ENCODE results near the gene IGLL5.
"Not testable (repeated sequence)": the region's sequence is repeated elsewhere in the genome, so short reads cannot be mapped to it uniquely, and the experiment has no call there.

Gene IGLL5

GRCh38 chr22:22914726-22915669 is 27.4 kb downstream of the IGLL5 start:
- DNase-seq (ENCODE audit: low read depth), result no peak

GRCh38 chr22:22915670-22916035 is 28.0 kb downstream of the IGLL5 start:
- no peak for DNase-seq (ENCODE audit: low read depth)

GRCh38 chr22:22916215-22916951 is 28.8 kb downstream of the IGLL5 start:
- DNase-seq (ENCODE audit: low read depth), result no peak

GRCh38 chr22:22916952-22917290 is 29.3 kb downstream of the IGLL5 start:
- no peak for DNase-seq (ENCODE audit: low read depth)

DNA sequence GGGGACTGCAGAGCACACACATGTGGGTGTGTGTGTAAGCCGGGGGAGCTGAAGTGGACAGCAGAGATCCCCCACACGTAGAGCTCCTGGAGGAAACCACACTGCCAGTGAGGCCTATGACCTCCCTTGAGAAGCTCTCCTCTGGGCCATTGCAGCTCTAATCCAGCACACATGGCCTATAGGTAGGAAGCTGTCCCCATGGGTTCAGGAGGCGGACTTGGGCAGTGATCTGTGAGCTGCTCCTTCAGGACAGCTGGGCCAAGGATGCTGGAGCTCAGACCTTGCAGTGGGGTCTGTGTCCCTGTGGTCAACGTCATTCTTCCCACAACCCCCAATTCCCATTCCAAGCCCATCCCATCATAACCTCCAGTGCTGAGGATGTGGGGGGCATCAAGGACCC is 29.8 kb downstream of the IGLL5 start:
- no peak for DNase-seq (ENCODE audit: low read depth)

DNA sequence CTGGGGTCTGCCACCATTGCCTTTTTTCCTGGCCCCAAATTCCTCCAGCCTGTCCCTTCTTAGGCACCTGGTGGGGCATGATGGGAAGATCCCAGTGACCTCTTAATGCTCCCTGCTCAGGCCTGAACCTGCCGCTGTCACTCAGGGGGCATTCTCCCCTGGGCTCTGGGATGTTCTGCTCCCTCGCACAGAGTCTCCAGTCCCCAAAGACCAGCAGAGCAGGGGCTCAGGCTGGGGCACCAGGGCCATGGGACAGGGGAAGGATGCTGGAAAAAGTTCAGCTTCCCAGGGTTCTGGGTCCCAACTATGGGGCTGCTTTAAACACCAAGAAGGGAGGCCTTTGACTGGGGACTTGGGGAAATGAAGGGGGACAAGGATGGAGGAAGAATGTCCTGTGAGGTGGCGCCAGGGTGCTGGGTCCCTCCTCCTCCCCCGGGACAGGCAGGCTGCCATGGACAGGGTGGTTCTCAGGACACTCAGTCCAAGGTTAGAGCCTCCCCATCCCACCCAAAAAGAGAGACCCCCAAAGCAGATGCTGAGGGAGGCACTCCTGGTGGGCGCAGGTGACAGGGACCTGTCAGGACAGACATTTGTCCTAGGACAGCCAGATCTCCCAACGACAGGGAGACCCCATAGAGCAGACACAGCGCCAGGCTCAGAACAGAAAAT is 30.8 kb downstream of the IGLL5 start:
- no peak for DNase-seq (ENCODE audit: low read depth)

DNA sequence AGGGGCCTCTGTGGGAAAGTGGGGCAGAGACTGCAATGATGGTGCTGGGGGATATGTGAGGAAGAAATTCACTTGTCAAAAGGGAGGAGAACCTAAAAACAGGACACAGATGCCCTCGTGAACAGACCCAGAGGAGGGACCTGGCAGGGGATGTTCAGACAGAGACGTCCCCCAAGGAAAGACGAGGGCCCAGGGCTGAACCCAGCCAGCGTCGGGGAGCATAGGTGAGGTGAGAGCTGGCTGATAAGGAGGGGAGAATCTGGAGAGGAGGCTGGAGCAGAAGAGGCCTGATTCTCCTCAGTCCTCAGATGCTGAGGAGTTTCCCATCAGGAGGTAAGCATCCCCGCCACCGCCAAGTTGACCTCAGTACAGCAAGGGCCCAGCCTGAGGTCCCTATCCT is 31.4 kb downstream of the IGLL5 start:
- DNase-seq (ENCODE audit: low read depth), result no peak

- no peak for DNase-seq (ENCODE audit: low read depth)
Observed at GRCh38 chr22:22920104-22920654, 32.6 kb downstream of the IGLL5 start.

DNA sequence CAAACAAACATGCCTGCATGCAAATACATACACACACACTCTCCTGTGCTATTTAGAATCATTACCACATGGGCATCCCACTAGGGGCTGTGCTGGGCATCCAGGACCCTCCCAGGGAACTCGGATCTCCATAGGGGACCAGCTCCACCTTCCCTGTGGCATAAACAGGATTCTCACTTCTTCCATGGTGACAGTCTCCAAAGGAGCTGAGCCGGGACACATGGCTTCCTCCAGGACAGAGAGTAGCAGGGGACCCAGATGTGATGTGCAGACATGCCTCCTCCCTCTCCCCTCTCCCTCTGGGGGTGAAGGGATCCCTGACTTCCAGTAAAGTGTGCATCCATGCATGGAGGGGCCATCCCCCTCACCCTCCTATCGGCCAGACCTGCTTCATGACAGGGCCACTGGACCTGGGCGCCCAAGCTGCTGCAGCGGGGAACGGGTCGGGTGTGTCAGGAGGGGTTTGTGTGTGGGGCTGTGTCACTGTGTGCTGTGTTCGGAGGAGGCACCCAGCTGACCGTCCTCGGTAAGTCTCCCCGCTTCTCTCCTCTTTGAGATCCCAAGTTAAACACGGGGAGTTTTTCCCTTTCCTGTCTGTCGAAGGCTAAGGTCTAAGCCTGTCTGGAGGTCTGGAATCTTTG is 33.4 kb downstream of the IGLL5 start:
- DNase-seq (ENCODE audit: low read depth), result no peak

DNA sequence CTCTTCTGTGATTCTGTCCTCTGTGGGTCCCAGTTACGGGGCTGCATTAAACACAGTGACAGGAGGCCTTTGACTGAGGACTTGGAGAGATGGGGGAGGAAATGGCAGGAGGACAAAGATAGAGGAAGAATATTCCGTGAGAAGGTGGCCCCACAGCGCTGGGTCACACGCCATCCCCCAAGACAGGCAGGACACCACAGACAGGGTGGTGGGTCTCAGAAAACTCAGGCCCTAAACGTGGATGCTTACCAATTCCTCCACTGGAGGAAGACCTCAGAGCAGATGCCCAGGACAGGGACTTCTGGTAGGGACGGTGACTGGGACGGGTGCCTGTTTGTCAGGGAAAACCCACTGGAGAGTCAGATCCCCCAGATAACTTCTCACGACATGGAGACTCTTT is 34.0 kb downstream of the IGLL5 start:
- no peak for DNase-seq (ENCODE audit: low read depth)

DNA sequence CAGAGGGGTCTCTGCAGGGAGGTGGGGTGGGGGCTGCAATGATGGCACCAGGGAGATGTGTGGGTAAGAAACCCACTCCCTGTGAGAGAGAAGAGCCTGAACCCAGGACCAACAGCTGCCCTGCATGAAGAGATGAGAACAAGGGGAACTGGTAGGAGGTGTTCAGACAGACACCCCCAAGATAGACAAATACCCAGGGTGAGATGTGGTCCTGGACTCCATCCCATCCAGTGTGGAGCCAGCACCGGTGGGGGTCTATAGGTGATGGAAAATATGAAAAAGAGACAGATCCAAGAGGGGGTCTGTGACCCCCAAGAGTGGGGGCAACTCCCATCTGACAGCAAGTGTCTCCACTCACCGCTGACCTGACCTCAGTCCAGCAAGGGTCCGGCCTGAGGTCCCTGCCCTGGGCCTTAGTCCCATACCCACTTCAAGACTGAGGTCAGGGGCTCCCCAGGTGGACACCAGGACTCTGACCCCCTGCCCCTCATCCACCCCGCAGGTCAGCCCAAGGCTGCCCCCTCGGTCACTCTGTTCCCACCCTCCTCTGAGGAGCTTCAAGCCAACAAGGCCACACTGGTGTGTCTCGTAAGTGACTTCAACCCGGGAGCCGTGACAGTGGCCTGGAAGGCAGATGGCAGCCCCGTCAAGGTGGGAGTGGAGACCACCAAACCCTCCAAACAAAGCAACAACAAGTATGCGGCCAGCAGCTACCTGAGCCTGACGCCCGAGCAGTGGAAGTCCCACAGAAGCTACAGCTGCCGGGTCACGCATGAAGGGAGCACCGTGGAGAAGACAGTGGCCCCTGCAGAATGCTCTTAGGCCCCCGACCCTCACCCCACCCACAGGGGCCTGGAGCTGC is 34.7 kb downstream of the IGLL5 start:
- not testable (repeated sequence) for DNase-seq (ENCODE audit: low read depth)

- DNase-seq (ENCODE audit: low read depth), result no peak
Observed at GRCh38 chr22:22922954-22923319, 35.3 kb downstream of the IGLL5 start.

DNA sequence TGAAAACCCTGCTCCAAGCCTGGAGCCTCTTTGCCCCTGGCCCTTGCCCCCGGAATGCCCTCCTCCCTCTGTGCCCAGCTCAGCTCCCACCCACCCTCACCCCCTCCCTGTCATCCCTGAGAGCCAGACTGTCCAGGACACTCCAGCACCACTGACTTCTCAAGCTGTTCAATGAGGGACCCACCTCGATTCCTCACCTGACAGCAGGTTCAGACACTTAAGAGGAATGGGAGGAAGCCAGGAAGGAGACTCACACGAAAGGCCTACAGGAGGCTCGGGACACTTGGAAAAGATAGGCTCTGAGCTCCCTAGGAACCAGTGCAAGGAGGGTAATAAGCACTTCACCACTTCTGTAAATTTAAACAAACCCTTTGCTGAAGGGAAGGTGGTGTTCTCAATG is 35.8 kb downstream of the IGLL5 start:
- DNase-seq (ENCODE audit: low read depth), result no peak

GRCh38 chr22:22923930-22924329 is 36.3 kb downstream of the IGLL5 start:
- no peak for DNase-seq (ENCODE audit: low read depth)

GRCh38 chr22:22924369-22925145 is 36.9 kb downstream of the IGLL5 start:
- DNase-seq (ENCODE audit: low read depth), result no peak

DNA sequence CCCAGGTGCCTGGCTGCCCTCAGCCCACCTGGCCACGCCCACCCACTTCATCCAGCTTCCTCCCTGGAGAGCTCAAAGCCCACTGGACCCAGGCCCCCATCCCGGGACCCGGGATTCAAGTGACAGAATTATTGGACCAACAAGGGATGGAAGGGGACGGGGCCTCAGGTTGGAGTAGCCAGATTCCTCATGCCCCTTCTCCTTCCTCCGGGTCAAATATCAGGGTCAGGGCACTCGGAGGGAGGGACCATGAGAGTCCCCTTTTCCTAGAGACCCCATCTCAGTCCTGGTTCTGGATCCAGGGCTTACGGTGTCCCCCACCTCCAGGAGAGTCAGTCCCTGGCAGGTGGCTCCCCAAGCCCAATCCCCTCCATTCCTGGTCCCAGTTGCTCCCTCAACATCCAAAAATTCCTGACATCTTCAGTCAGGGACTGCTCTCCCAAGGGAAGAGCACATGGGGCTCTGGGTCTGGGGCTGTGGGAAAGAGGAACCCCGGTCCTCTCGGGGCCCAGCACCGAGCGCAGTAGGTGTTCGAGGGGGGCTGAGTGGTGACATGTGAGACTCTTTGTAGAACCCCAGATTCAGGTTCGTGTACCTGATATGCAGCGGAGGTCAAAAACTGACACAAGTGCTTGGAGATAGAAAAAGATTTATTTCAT is 37.7 kb downstream of the IGLL5 start:
- no peak for DNase-seq (ENCODE audit: low read depth)

DNA sequence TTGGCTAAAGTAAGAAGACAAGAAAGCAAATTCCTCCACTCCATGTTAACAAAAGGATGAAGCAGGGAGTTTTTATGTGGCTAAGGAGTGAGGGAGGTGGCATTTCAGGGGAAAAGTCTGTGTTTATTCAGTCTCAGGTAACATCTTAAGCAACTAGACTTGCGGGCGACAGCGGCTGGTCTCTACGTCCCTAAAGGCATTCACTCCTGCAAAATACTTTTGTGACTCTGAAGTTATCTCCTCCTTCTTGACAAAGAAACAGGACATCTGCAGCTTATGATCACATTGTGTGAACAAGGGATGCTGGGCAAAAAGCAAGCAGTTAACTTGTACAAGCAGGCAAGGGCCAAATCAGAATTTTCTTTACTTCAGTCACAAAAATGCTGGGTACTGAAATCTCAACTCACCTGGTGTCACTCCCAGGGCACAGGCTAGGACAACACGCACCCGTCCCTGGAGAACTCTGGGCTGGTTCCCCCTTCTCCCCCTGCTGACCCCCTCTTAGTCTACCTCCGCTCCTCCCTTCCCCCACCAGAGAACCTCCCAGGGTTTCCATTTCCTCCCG is 38.3 kb downstream of the IGLL5 start:
- no peak for DNase-seq (ENCODE audit: low read depth)

GRCh38 chr22:22926370-22927195 is 39.0 kb downstream of the IGLL5 start:
- no peak for DNase-seq (ENCODE audit: low read depth)
